Measurements from ENCODE around the gene CDK5RAP1. TPM values are rescaled to one million over a fixed set of nuclear protein-coding genes. Genes with fewer than 3 reads are reported as not detected.

Gene CDK5RAP1
- total and polyA plus RNA-seq, 12 donors = 11.3 to 134 (median 24.3) TPM

GRCh38 chr20:33423141-33423834, 22.0 kb upstream of the CDK5RAP1 start:
- Histone ChIP-seq H3K9me3 (replicated peaks in 1 of 3) (no peaks in the 10 kb centered on the region), H3K36me3 (replicated peaks in 1 of 2) (no peaks in the 10 kb centered on the region), H3K27ac (peak overlapping the region in 4 of 5 donors; percentile 35 to 81 (median 78)), H3K27me3 (no peaks in the 10 kb centered on the region), H3K4me3 (no peak overlapping the region), H3K4me1 (replicated peaks in 1 of 2) (peaks cover 20 to 21% of the 10 kb centered on the region in 2 donors)
- 37 to 60% (median 46%) methylated on average over 4 to 7 of the region's 7 CpGs for WGBS, 4 donors
- peak; percentile 52 to 91 (median 84) for DNase-seq
- TF ChIP-seq POLR2A (IDR thresholded peaks at IDR 0.05) = no peak
- TF ChIP-seq, protein P1, sequence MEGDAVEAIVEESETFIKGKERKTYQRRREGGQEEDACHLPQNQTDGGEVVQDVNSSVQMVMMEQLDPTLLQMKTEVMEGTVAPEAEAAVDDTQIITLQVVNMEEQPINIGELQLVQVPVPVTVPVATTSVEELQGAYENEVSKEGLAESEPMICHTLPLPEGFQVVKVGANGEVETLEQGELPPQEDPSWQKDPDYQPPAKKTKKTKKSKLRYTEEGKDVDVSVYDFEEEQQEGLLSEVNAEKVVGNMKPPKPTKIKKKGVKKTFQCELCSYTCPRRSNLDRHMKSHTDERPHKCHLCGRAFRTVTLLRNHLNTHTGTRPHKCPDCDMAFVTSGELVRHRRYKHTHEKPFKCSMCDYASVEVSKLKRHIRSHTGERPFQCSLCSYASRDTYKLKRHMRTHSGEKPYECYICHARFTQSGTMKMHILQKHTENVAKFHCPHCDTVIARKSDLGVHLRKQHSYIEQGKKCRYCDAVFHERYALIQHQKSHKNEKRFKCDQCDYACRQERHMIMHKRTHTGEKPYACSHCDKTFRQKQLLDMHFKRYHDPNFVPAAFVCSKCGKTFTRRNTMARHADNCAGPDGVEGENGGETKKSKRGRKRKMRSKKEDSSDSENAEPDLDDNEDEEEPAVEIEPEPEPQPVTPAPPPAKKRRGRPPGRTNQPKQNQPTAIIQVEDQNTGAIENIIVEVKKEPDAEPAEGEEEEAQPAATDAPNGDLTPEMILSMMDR (IDR thresholded peaks at IDR 0.05) = no peak
- intact Hi-C loops (cut with DNase I) = no loop called here

DNA sequence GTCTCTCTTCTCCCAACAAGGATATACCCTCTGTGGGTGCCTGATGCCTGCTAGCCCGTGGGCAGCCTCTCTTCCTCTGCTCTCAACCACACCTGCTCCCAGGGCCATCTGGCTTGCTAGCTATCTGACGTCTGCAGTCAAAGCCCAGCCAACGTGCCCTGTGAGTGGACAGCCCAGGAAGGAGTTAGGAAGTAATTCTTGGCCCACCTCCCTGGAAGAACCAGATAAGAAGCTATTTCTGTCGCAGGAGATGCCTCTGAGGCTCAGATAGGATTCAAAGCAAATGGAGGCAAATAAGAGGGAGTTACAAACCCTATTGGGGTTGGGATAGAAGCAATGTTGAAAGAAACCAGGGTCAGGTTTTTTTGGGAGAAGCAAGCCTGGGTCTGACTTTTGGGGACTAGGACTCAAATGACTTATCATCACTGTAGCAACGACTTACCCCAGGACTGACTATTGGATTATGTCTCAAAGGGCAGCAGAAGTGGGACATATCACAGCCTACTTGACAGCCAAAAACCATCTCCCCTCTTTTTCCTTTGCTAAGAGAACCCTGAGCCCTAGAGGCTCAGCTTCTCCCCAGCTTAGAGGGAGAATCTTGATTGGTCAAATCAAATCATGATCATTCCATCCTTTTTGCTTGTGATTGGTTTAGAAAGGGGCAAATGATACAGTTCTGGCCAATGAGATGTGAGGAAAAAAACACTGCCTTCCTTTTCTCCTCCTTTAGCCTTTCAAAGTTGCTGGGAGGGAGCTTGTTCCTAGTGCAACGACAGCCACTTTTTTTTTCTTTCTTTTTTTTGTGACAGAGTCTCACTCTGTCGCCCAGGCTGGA, 18.0 kb upstream of the CDK5RAP1 start:
- Histone ChIP-seq H3K27me3 (no peaks in the 10 kb centered on the region), H3K4me3 (no peak overlapping the region), H3K27ac (peak overlapping the region in 4 of 5 donors; percentile 38 to 74 (median 56)), H3K9me3 (replicated peaks in 1 of 3) (no peaks in the 10 kb centered on the region), H3K36me3 (replicated peaks in 1 of 2) (no peaks in the 10 kb centered on the region), H3K4me1 (replicated peaks in 1 of 2) (peaks cover 20 to 21% of the 10 kb centered on the region in 2 donors)
- intact Hi-C loops (cut with DNase I) = no loop called here
- TF ChIP-seq, protein P1 (IDR thresholded peaks at IDR 0.05) = no peak
- peak in 1 of 2 donors; percentile 61 for TF ChIP-seq POLR2A (IDR thresholded peaks at IDR 0.05)
- WGBS, 4 donors = 31 to 42% (median 35%) methylated on average over 7 of the region's 7 CpGs
- peak; percentile 61 to 93 (median 88) for DNase-seq

DNA sequence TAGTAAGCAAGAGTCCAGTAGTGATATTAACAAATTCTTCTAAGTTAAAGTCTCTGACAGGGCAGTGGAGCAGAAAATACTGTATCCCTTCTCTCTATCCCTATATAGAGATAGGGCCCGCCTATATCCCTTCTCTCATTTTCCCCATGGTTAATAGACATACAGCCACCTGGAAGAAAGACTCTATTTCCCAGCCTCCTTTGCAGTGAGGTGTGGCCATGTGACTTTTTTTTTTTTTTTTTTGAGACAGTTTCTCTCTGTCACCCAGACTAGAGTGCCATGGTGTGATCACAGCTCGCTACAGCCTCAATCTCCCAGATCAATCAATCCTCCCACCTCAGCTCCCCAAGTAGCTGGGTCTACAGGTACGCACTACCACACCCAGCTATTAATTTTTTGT, 16.7 kb upstream of the CDK5RAP1 start:
- H3K27me3 ChIP-seq = no peaks in the 10 kb centered on the region
- no peak for DNase-seq
- H3K4me1 ChIP-seq (replicated peaks in 1 of 2) = peaks cover 13 to 14% of the 10 kb centered on the region in 2 donors
- H3K27ac ChIP-seq = no peak overlapping the region
- TF ChIP-seq, protein P1 (IDR thresholded peaks at IDR 0.05) = no peak
- no peak for TF ChIP-seq POLR2A (IDR thresholded peaks at IDR 0.05)
- no peaks in the 10 kb centered on the region for H3K9me3 ChIP-seq (replicated peaks in 1 of 3)
- H3K4me3 ChIP-seq = no peak overlapping the region
- intact Hi-C loops (cut with DNase I) = no loop called here
- WGBS, 4 donors = 86 to 95% (median 93%) methylated on average over 3 of the region's 3 CpGs
- no peaks in the 10 kb centered on the region for H3K36me3 ChIP-seq (replicated peaks in 1 of 2)

DNA sequence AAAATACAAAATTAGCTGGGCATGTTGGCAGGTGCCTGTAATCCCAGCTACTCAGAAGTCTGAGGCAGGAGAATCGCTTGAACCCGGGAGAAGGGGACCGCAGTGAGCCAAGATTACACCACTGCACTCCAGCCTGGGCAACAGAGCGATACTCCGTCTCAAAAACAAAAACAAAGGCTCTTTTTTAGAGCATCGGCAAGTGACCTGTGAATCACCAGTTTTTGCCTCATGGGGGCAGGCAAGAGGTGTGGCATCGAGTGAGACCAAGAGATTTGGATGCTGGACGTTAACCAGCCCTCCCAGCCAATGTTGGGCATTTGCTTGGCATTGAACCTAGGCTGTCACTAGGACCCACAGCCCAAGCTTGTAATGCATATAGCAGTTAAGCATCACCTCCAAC, 14.6 kb upstream of the CDK5RAP1 start:
- Histone ChIP-seq H3K27me3 (no peaks in the 10 kb centered on the region), H3K4me3 (no peak overlapping the region), H3K4me1 (replicated peaks in 1 of 2) (peaks cover 10 to 13% of the 10 kb centered on the region in 2 donors), H3K36me3 (replicated peaks in 1 of 2) (peaks cover 0 to 10% of the 10 kb centered on the region in 2 donors), H3K9me3 (replicated peaks in 1 of 3) (no peaks in the 10 kb centered on the region), H3K27ac (no peak overlapping the region)
- TF ChIP-seq POLR2A (IDR thresholded peaks at IDR 0.05) = no peak
- TF ChIP-seq, protein P1 (IDR thresholded peaks at IDR 0.05) = peak; percentile 15 to 59 (median 42)
- 29 to 53% (median 48%) methylated on average over 6 to 8 of the region's 8 CpGs for WGBS, 4 donors
- peak in 6 of 7 donors; percentile 55 to 71 (median 65) for DNase-seq
- intact Hi-C loops (cut with DNase I) = no loop called here

Measured in adrenal gland (tissue), 12 donors.